HL-60 (cell line): ENCODE results near the gene CCSER1.
A peak's percentile ranks its signal among the peaks of the same experiment; 100 is the strongest.
"Not testable (repeated sequence)": the region's sequence is repeated elsewhere in the genome, so short reads cannot be mapped to it uniquely, and the experiment has no call there.

ENCODE experiments used
- DNase-seq, 2 experiments: peaks; one replicate each; pipeline ENCODE4 v3.0.0-alpha.2; 2010 to 2020; ENCODE audit warnings: low read depth in 1 of 2, low spot score in 1 of 2
- H3K27ac ChIP-seq: fragments of 250-450 bp; sonication (Bioruptor Pico); replicated peaks from 2 replicates; pipeline ENCODE4 v1.5.1; 2020; ENCODE audit warnings: mild to moderate bottlenecking, moderate library complexity
- H3K27me3 ChIP-seq: fragments of 250-450 bp; sonication (Bioruptor Pico); 2 replicates; pipeline ENCODE4 v1.5.1; 2021; ENCODE audit warnings: mild to moderate bottlenecking, moderate library complexity; ENCODE audit not compliant: insufficient read depth, poor library complexity, severe bottlenecking
- H3K4me3 ChIP-seq: replicated peaks from 2 replicates; pipeline ENCODE4 v1.5.1; 2011; ENCODE audit warnings: mild to moderate bottlenecking, control low read depth, low read length; ENCODE audit not compliant: insufficient read depth
- GABPA ChIP-seq: IDR thresholded peaks from 2 replicates; pipeline ENCODE4 v1.6.1; 2012; ENCODE audit warnings: low read depth
- POLR2AphosphoS5 ChIP-seq: IDR thresholded peaks from 2 replicates; pipeline ENCODE4 v1.6.1; 2012; ENCODE audit warnings: low read depth
- SPI1 ChIP-seq: IDR thresholded peaks from 2 replicates; pipeline ENCODE4 v1.6.1; 2012; ENCODE audit warnings: low read depth, mild to moderate bottlenecking, borderline replicate concordance
- TF ChIP-seq, protein P1 (sequence below): IDR thresholded peaks from 2 replicates; pipeline ENCODE4 v1.6.1; 2012; ENCODE audit warnings: low read depth; ENCODE audit not compliant: insufficient replicate concordance
- TF ChIP-seq, protein P2 (sequence below): IDR thresholded peaks from one replicate; pipeline ENCODE4 v1.5.1; 2011; ENCODE audit warnings: low read length, control low read depth, inconsistent platforms; ENCODE audit not compliant: insufficient read depth

CCSER1 gene

DNA sequence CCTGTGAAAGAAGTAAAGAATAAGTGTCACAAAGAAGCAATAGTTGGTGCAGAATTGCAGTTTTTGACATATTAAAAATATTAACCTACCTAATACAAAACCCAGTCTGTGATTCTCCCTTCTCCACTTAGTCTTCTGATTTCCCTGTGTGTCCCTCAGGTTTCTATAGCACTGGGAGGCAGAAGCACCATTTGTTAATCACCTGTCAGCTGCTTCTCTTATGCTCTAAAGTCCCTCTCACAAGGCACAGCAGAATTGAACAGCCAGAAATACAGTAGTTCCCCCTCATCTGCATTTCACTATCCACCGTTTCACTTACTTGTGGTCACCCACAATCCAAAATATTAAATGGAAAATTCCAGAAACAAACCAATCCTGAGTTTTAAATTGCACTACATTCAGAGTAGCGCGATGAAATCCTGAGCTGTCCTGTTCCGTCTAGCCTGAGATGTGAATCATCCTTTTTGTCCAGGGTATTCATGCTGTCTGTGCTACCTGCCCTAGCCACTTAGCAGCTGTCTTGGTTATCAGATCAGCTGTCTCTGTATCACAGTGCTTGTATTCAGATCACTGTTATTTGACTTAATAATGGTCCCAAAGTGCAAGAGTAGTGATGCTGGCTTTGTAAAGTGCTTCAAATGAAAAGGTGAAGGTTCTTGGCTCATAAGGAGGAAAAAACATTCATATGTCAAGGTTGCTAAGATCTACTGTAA, 1192.5 kb downstream of the CCSER1 start:
- TF ChIP-seq SPI1 (no peak), POLR2AphosphoS5 (no peak)
- TF ChIP-seq, protein P1, sequence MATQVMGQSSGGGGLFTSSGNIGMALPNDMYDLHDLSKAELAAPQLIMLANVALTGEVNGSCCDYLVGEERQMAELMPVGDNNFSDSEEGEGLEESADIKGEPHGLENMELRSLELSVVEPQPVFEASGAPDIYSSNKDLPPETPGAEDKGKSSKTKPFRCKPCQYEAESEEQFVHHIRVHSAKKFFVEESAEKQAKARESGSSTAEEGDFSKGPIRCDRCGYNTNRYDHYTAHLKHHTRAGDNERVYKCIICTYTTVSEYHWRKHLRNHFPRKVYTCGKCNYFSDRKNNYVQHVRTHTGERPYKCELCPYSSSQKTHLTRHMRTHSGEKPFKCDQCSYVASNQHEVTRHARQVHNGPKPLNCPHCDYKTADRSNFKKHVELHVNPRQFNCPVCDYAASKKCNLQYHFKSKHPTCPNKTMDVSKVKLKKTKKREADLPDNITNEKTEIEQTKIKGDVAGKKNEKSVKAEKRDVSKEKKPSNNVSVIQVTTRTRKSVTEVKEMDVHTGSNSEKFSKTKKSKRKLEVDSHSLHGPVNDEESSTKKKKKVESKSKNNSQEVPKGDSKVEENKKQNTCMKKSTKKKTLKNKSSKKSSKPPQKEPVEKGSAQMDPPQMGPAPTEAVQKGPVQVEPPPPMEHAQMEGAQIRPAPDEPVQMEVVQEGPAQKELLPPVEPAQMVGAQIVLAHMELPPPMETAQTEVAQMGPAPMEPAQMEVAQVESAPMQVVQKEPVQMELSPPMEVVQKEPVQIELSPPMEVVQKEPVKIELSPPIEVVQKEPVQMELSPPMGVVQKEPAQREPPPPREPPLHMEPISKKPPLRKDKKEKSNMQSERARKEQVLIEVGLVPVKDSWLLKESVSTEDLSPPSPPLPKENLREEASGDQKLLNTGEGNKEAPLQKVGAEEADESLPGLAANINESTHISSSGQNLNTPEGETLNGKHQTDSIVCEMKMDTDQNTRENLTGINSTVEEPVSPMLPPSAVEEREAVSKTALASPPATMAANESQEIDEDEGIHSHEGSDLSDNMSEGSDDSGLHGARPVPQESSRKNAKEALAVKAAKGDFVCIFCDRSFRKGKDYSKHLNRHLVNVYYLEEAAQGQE: no peak
- no peaks in the 10 kb centered on the region for H3K27me3 ChIP-seq
- no peak for DNase-seq
- no peak overlapping the region for H3K4me3 ChIP-seq
- H3K27ac ChIP-seq: no peak overlapping the region

DNA sequence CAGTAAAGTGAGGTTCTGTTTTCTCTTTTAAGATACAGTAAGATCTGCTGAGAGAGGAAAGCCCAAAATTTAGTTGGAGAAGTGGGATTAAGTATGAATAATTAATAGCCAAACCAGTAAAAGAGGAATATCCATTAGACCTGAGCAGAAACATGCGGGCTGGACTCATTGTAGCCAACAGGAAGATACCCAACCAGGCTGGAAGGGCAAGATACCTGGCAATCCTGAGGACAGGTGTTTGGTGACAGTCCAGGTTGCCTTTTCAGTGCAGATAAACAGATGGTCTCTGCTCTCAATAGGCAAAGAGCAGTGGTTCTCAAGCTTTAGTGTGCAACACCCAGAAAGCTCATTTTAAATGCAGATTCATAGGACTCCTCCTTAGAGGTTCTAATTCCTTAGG, 1195.8 kb downstream of the CCSER1 start:
- Histone ChIP-seq H3K27ac (no peak overlapping the region), H3K4me3 (no peak overlapping the region), H3K27me3 (no peaks in the 10 kb centered on the region)
- no peak for TF ChIP-seq POLR2AphosphoS5
- DNase-seq: no peak

DNA sequence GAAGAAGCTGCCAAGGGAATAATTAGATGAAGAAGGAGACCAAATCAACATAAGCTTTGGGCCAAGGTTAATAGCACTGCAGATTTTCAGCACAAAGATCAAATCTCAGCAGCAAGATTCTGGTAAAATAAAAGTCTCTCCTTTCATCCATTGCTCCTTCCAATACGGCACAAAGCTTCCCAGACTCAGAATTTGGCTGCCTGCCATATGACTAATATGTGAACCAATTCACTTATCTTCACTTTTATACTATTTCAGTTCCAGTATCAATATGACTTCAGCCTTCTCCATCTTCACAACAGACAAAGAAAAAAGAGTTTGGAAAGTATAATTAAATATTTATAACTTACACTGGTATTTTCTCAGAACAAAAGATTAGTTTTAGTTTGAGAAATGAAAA, 1198.3 kb downstream of the CCSER1 start:
- DNase-seq: no peak

DNA sequence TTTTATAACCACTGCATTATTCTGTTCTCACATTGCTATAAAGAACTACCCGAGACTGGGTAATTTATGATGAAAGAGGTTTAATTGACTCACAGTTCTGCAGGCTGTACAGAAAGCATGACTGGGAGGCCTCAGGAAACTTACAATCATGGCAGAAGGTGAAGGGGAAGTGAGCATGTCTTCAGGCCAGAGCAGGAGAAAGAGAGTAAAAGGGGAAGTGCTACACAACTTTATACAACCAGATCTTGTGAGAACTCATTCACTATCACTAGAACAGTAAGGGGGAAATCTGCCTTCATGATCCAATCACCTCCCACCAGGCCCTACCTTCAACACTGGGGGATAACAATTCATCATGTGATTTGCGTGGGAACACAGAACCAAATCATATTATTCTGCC, 1199.0 kb downstream of the CCSER1 start:
- not testable (repeated sequence) for DNase-seq, H3K27ac ChIP-seq, H3K4me3 ChIP-seq, H3K27me3 ChIP-seq
- TF ChIP-seq SPI1: peak; percentile 82

More for the DNA sequence above, 1198.3 kb downstream of the CCSER1 start:
- Histone ChIP-seq H3K27me3 (no peaks in the 10 kb centered on the region), H3K4me3 (no peak overlapping the region), H3K27ac (no peak overlapping the region)
- TF ChIP-seq POLR2AphosphoS5: no peak
- no peak for TF ChIP-seq GABPA
- TF ChIP-seq SPI1: no peak
- TF ChIP-seq, protein P2, sequence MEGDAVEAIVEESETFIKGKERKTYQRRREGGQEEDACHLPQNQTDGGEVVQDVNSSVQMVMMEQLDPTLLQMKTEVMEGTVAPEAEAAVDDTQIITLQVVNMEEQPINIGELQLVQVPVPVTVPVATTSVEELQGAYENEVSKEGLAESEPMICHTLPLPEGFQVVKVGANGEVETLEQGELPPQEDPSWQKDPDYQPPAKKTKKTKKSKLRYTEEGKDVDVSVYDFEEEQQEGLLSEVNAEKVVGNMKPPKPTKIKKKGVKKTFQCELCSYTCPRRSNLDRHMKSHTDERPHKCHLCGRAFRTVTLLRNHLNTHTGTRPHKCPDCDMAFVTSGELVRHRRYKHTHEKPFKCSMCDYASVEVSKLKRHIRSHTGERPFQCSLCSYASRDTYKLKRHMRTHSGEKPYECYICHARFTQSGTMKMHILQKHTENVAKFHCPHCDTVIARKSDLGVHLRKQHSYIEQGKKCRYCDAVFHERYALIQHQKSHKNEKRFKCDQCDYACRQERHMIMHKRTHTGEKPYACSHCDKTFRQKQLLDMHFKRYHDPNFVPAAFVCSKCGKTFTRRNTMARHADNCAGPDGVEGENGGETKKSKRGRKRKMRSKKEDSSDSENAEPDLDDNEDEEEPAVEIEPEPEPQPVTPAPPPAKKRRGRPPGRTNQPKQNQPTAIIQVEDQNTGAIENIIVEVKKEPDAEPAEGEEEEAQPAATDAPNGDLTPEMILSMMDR: no peak
- TF ChIP-seq, protein P1: no peak

DNA sequence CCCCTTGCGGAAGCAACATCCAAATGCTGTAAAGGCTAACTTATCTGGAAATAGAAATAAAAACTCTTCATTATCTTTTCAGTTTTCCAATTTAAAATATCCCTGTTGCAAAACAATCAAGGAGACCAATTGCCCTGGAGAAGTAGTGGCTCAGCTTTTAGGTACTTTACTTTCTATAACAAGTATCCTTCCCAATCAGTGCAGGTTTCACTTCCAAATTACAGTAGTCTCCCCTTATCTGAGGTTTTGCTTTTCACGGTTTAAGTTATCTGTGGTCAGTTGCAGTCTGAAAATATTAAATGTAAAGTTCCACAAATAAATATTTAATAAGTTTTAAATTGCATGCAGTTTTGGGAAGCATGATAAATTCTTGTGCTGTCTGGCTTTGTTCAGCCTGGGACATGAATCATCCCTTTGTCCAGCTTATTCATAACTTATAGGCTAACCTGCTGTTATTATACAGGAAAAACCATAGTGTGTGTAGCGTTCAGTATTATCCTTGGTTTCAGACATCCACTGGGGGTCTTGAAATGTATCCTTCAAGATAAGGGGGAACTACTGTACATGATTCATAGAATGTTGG, 1203.5 kb downstream of the CCSER1 start:
- no peak overlapping the region for H3K27ac ChIP-seq
- no peaks in the 10 kb centered on the region for H3K27me3 ChIP-seq
- no peak for DNase-seq
- H3K4me3 ChIP-seq: no peak overlapping the region
- TF ChIP-seq GABPA (no peak), SPI1 (no peak), POLR2AphosphoS5 (no peak)

DNA sequence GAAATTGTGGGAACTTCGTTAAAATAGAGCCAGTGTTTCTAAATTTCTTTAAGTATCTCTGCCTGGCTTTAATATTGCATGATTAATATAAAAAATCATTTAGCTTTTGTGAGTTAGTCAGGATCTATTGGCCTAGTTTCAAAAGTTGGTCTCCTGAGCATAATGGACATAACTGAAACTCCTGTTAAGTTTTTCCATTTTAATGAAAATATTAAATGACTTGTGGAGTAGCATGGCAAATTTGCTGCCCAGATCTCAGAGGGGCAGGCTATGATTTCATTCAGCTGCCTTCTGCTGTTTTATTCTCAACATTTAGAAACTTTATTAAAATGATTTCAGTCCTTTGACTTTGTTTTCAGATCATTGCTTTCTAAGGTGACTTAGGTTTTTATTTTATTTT, 1213.6 kb downstream of the CCSER1 start:
- DNase-seq: no peak
- H3K27ac ChIP-seq: no peak overlapping the region
- TF ChIP-seq, protein P1: no peak
- TF ChIP-seq, protein P2: no peak
- TF ChIP-seq SPI1 (no peak), POLR2AphosphoS5 (no peak), GABPA (no peak)
- H3K4me3 ChIP-seq: no peak overlapping the region
- H3K27me3 ChIP-seq: no peaks in the 10 kb centered on the region
